Measurements from ENCODE around the gene DGKD.

The DGKD gene

DNA sequence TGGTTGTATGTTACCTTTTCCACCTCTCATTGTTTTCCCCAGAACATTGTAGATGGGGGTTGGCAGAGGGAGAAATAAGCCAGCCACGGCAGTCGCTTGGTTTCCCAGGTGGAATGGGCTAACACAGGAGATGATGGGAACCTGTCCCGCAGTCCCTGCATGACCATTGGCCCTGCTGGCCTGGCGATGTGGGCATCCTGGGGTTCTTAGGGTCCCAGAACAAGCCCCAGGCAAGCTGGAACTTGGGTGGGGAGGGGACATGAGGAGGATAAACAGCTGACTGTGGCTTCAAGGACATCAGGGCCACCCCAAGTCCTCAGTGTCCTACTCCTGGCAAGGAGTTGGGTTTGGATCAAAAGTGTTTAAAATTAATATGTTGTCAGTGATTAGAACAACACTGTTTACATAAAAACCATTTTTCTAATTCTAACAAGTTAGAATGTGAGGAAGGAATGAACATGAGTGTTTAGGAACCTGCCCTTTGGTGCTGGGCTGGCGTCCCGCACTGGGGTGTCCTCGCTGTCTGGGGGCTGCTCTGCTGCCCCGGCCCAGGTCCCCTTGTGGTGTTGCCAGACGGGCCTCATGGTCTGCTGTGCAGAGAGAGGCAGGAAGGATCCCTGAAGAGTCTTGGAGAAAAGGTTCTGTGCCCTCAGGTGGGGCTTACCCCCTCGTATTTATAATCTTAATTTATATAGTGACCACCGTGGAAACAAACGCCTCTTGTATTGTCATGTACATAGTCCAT, 117.2 kb downstream of the DGKD start:
- no peak for DNase-seq

GRCh38 chr2:233473386-233473791, 119.1 kb downstream of the DGKD start:
- DNase-seq, result no peak

DNA sequence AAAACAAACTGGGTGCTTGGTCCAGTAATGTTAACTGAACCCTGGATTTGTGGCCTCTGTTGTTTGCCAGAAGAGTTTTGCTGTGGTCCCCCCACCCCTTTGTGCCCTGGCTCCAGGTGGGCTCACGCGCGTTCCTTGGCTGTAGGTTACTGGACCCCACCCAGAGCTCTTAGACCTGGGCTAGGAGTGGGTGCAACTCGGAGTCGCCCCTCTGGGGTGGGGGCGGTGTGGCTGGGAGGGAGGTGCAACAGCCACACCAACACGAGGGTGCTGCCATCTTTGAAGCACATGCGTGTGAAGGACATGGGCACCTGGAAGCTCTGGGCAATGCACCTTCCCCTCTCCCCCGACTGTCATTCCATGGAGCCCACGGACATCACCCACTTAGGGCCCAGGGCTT, 119.6 kb downstream of the DGKD start:
- DNase-seq, result no peak

- DNase-seq, result no peak
Measured at GRCh38 chr2:233474308-233475160, 120.2 kb downstream of the DGKD start.

DNA sequence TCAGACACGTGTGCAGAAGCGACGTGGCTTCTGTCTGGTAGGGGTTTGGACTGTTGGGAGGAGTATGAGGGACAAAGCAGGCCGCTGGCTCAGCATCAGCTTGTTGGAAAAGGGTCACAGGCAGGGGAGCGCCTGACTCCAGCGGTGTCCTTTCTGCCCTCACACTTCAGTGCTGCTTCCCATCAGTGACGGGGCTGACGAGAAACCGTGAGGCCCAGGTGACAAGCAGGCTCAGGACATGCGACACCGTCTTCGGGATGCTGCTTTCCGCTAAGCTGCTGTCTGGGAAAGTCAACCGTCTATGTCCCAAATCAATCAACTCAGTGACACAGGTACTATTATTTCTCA, 121.7 kb downstream of the DGKD start:
- no peak for DNase-seq

DNA sequence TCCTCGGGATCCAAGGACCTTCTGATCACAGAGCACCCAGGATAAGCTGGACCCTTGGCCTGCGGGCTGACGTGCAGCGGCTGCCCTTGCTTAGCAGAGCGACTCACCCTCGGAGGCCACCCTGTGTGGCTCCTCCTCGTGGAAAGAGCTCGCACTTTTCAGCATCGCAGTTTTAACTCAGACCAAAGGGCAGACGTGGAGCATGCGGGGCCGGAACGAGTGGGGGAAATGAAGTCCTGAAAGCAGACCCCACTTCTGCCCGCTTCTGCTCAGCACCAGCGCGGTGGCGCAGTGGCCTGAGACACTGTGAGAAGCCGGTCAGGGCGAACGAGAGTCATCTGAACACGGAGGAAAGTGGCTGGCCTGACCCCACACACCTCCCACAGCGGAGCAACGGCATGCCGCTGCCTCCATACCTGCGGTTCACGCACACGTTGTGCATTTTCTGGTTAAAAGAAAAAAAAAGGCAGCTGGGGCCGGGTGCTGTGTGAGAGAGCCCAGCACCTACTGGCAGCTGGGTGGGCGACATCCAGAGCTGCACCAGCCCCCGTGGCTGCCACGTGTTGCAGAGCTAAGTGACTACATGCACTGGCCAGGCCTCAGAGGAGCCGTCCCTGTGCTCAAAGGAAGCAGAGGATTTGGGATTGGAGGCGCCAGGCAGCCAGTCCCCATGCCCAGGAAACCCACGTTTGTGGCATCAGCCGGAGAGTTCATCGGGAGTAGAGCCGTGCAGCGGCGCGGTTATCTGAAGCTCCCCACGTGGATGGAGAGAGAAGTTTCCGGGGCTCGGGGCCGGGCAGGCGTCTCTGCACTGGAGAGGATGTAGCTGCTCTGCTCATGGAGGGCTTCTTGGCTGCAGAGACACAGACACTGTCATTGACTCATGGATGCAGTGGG, 122.6 kb downstream of the DGKD start:
- DNase-seq, result no peak

DNA sequence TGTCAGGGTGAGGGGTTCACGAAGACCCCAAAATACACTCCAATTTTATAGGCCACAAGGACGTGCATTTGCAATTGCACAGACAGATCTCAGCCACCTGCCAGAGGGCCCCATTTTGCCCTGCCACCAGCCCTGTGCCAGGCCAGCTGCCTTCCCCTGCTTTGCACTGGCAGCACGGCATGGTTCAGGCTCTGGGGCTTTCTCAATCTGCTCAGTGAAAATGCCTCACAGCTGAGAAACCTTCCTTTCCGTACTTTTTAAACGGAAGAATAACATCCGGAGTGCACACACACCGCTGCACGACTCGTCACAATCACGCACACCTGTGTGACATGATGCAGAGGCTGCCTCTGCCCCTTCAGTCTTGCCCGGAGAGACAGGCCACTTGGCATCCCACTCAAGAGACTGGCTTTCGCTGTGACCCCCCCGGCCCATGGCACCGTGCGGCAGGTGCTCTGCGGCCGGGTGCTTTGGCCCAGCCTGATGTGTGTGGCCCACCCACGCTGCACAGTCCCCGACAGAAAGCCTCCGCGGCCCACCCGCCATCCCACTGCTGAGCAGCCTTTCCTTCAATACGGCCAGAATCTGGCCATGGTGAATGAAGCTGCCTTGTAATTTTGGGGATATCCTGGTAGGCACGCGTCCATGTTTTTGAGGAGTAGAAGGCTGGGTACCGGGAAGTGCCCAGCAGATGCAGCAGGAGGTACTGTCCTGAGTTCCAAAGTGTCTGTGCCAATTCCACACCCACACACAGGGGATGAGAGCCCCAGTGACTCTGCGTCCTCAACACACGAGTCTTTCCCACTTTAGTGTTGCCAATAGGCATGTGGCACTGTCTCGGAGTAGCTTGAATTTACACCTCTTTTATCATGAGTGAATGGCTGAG, 123.5 kb downstream of the DGKD start:
- DNase-seq, result no peak

GRCh38 chr2:233479616-233480489, 125.6 kb downstream of the DGKD start:
- no peak for DNase-seq

GRCh38 chr2:233480490-233481202, 126.4 kb downstream of the DGKD start:
- peak in 9 of 51 donors; percentile 22 to 42 (median 32) for DNase-seq

- no peak for DNase-seq
Measured at GRCh38 chr2:233481368-233482142, 127.3 kb downstream of the DGKD start.

DNA sequence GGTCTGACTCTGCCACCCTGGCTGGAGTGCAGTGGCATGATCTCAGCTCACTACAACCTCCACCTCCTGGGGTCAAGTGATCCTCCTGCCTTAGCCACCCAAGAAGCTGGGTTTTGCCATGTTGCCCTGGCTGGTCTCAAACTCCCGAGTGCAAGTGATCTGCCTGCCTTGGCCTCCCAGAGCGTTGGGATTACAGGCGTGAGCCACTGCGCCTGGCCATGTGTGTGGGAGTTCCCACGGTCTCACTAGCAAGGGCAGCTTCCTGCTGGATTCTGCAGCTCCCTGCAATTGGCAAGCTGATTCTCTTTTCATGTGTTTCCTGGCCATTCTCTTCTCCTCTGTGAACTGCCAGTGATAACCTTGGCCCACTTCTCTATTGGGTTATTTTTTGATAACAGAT, 128.3 kb downstream of the DGKD start:
- no peak for DNase-seq

GRCh38 chr2:233485726-233486125, 131.4 kb downstream of the DGKD start:
- no peak for DNase-seq

- DNase-seq, result no peak
Measured at GRCh38 chr2:233486357-233486756, 132.1 kb downstream of the DGKD start.

DNA sequence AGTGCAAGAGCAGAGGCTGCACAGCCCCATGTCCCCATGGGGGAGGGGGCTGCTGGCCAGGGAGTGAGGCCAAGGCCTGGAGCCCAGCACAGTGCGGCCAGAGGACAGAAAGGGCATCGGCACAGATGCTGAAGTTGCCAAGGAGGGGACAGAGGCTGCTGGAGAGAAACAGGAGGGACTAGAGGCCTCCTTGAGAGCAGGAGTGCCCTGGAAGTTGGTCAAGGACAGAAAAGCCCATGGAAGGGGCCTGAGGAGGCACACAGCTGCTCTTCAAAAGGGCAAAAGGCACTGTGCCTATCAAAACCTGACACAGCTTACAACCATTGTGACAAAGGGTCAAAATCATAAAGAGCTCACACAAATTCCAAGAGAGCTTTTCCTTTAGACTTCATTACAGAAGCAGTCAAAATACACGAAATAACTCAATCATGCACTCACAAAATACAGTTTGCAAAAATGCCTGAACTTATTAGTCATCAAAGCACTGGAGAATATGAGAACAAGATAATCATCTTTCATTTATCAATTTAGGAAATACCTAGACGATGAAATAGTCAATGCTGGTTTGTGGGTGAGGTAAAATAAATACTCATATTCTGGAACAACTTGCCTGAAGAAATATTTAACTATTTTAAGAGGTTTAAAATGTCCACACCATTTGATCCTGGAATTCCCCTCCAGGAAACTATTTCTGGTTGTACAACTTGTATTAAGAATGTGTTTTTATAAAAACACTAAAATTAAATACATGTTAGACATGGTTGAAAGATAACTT, 132.7 kb downstream of the DGKD start:
- DNase-seq, result no peak

DNA sequence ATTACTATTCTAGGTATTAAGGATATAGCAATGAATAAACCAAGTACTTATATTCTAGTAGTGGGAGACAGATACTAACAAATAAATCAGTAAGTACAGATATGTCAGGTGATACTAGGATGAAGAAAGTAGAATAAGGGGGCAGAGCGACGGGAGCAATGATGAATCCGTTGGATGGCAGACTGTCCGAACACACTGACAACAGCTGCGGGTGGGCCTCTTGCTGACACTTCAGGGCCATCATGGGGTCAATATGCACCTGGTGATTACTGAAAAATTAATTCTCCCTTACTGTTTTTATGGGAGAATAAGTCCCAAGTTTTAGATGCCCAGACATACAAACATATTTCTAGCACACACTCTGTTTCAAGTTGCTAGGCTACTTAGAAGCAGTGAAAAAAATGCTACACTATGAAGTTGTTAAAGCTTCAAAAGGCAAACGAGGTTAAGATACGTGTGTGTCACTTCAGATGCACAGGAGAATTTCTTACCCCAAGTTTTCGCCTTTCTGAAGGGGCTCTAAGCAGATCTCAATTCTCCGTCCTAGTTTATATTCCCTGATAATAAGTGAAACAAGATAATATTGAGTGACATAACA, 133.6 kb downstream of the DGKD start:
- DNase-seq, result no peak

DNA sequence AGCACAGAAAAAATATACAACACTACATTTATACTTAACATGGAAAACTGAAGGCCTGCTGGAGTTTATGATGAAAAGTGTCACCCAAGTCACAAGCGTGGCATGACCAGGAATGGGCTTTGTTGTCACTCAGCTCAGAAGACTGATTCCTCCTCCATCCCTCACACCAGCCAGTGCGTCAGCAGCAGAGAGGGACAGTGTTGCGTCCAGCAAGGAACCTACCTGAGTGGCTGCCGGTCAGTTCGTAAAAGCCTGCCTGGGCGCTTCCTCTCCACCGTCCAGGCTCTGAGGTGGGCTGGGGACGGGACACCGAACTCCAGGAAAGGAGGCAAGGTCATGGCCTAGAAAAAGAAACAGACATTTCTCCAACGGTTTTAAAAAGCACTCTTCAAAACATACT, 134.8 kb downstream of the DGKD start:
- no peak for DNase-seq

GRCh38 chr2:233489666-233490065, 135.4 kb downstream of the DGKD start:
- DNase-seq, result peak in 13 of 51 donors; percentile 17 to 69 (median 46)
